Activated T-cell treated with anti-CD3 and anti-CD28 coated beads for 48 hours (primary cell): ENCODE data around the gene LCMT2.

Source experiments
- DNase-seq: peaks from one replicate; pipeline ENCODE4 v3.0.0-alpha.2; 2020; ENCODE audit warnings: low read depth

Gene LCMT2

GRCh38 chr15:43274136-43274535 lies 56.2 kb downstream of the LCMT2 start:
- DNase-seq = no peak
